ENCODE data around the gene IL15RA.
"Not testable (repeated sequence)": the region's sequence is repeated elsewhere in the genome, so short reads cannot be mapped to it uniquely, and the experiment has no call there.

Gene IL15RA

GRCh38 chr10:6005856-6006395 is 28.6 kb upstream of the IL15RA start:
- DNase-seq, result peak; percentile 64

- DNase-seq, result not testable (repeated sequence)
Observed at GRCh38 chr10:6005161-6005804, 27.9 kb upstream of the IL15RA start.

- DNase-seq, result peak; percentile 70
Observed at GRCh38 chr10:6002809-6003510, 25.6 kb upstream of the IL15RA start.

GRCh38 chr10:5999440-6000165 is 22.3 kb upstream of the IL15RA start:
- no peak for DNase-seq

- DNase-seq, result no peak
Observed at GRCh38 chr10:5996696-5997095, 19.4 kb upstream of the IL15RA start.

- DNase-seq, result no peak
Observed at GRCh38 chr10:5992398-5992797, 15.1 kb upstream of the IL15RA start.

- DNase-seq, result no peak
Observed at GRCh38 chr10:5991708-5992107, 14.4 kb upstream of the IL15RA start.

- DNase-seq, result no peak
Observed at GRCh38 chr10:5989756-5990155, 12.4 kb upstream of the IL15RA start.

- no peak for DNase-seq
Observed at GRCh38 chr10:5988336-5988920, 11.1 kb upstream of the IL15RA start.

- DNase-seq, result peak; percentile 84
Observed at GRCh38 chr10:5987747-5988146, 10.4 kb upstream of the IL15RA start.

- DNase-seq, result no peak
Observed at GRCh38 chr10:5985029-5985428, 7.7 kb upstream of the IL15RA start.

GRCh38 chr10:5983774-5984173 is 6.4 kb upstream of the IL15RA start:
- DNase-seq, result no peak

- peak; percentile 63 for DNase-seq
Observed at GRCh38 chr10:5981529-5981928, 4.2 kb upstream of the IL15RA start.

- no peak for DNase-seq
Observed at GRCh38 chr10:5978230-5978489, 817 bp upstream of the IL15RA start.

- peak; percentile 66 for DNase-seq
Observed at GRCh38 chr10:5976512-5977470, 552 bp downstream of the IL15RA start.

- peak; percentile 82 for DNase-seq
Observed at GRCh38 chr10:5975641-5976473, 1.5 kb downstream of the IL15RA start.

GRCh38 chr10:5973069-5973468 is 4.3 kb downstream of the IL15RA start:
- no peak for DNase-seq

- peak; percentile 41 for DNase-seq
Observed at GRCh38 chr10:5971886-5972285, 5.5 kb downstream of the IL15RA start.

- DNase-seq, result peak; percentile 80
Observed at GRCh38 chr10:5971315-5971832, 6.0 kb downstream of the IL15RA start.

- no peak for DNase-seq
Observed at GRCh38 chr10:5970527-5970926, 6.8 kb downstream of the IL15RA start.

- DNase-seq, result no peak
Observed at GRCh38 chr10:5970066-5970465, 7.3 kb downstream of the IL15RA start.
